Stimulated activated CD4-positive, alpha-beta T cell treated with anti-CD3 and anti-CD28 coated beads, Interleukin-15, amount 100 ng/mL, for 24 hours (primary cell): Measurements from ENCODE around the gene CHRNA10.

Source experiments
- DNase-seq: peaks from one replicate; pipeline ENCODE4 v3.0.0-alpha.2; 2020

Gene CHRNA10, protein sequence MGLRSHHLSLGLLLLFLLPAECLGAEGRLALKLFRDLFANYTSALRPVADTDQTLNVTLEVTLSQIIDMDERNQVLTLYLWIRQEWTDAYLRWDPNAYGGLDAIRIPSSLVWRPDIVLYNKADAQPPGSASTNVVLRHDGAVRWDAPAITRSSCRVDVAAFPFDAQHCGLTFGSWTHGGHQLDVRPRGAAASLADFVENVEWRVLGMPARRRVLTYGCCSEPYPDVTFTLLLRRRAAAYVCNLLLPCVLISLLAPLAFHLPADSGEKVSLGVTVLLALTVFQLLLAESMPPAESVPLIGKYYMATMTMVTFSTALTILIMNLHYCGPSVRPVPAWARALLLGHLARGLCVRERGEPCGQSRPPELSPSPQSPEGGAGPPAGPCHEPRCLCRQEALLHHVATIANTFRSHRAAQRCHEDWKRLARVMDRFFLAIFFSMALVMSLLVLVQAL

DNA sequence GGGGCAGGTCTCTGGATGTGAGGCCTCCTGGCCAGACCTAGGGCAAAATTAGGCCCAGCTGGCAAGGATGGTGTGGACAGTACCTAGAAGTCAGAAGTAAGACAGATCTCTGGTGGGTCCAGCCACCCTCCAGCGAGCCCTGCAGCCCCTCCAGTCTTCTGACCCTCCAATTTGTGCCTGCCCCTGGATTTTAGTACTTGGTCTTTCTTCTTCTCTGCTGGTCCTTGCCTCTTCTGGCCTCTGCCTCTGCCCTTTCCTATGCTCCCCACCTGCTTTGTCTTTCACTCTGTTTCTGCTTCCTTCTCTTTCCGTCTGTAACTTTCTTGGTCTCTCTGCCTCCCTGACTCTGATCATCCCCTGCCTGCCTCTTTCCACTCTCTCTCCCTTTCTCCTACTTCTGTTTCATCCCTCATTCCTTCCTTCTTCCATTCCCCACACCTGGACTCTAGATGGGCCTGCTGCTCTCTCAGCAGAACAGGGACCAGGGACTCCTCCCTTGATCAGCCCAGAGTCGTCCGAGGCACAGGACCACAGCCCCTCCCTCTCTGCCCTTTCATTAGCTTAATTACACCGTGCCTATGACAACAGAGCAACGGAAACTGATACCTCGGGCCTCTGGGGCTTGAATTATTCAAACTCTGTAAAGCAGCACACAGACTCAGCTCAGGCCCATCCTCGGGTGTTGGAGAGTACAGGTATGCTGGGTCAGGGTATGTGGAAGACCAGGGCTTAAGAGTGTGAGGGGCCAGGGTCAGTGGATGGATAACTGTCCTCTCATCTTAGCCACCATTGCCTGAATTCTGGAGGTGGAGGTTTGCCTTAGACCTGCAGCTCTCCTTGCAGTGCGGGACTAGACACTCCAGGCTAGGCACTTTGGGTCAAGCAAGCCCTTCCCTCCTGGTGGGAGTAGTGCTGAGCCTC, at the start of gene CHRNA10:
Gene CHRNA10 (minus strand): TSS at position 51 of the 921 bp plus-strand sequence. CDS start 72 bp downstream, outside the sequence.
- no peak for DNase-seq

DNA sequence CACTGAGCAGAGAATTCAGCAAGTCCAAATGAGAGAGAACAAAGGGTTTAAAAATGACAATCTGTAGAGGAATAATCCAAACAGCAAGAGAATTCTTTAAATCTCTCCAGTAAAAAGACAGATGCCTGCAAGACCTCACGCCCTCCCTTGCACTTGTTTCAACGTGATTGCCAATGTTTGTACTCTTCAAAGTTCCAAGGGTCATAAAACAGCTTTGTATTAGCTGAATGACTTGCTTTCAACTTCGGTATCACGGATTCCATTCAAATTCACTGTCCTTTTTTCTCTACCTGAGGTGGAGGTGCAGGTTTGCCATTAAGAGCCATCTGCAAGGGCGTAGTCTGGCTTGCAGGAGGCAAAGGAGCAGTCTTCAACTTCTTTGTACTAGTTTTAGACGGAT, 41.1 kb upstream of the CHRNA10 start:
- DNase-seq = no peak

DNA sequence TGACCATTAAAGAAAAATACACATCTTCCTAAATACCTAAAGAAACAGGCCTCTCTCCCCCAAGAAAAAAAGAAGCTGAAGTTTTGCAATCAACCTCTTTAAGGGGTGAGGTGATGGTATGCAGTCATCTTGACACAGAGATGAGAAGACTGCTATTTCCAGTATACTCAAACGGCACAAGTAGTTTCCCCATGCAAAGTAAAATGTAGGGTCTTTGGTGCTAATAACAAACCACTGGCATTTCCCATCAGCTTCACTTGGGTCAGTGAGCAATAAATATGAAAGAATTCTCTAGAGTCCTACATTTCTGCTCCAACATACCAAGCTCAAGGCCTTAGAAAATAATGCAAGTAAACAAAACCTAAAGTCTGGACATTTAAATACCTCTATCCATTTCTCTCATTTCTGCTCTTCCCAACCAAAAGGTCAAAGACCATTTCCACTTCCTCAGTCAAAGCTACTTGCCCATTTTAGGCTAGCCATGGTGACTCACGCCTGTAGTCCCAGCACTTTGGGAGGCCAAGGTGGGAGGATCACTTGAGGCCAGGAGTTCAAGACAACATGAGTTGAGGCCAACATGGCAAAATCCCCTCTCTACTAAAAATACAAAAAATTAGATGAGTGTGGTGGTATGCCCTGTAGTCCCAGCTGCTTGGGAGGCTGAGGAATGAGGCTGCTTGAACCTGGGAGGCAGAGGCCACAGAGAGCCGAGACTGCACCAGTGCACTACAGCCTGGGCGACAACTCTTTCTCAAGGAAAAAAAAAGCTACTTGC, 39.5 kb upstream of the CHRNA10 start:
- no peak for DNase-seq

DNA sequence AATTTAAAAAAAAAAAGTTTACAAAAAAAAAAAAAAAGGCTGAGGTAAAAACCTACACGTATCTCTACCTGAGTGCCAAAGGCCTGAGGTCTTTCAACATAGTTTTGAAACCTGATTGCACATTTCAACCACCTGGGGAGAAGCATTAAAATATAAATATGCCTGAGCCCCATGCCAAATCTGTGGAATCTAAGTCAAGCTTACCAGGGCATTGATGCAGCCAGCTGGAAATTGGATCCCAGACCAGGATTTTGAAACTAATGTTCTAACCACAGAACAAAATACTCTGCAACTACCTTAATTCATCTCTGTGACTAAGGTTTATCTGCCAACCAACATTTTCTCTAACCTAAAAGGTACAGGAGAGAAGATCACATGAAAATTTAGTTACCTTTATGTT, 38.8 kb upstream of the CHRNA10 start:
- DNase-seq = no peak

DNA sequence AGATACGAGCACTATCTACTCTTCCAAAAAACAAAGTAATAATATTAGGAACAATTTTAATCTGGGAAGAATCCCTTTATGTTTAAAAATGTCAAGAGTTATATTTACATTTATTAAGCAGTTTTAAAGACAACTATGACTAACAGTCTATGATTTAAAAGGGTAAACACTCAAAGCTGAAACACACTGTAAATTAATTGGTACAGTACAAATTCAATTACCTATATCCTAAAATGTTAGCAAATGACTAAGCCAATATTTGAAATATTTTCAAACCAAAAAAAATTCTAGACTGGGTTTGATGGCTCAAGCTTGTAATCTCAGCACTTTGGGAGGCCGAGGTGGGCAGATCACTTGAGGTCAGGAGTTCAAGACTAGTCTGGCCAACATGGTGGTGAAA, 36.0 kb upstream of the CHRNA10 start:
- no peak for DNase-seq

DNA sequence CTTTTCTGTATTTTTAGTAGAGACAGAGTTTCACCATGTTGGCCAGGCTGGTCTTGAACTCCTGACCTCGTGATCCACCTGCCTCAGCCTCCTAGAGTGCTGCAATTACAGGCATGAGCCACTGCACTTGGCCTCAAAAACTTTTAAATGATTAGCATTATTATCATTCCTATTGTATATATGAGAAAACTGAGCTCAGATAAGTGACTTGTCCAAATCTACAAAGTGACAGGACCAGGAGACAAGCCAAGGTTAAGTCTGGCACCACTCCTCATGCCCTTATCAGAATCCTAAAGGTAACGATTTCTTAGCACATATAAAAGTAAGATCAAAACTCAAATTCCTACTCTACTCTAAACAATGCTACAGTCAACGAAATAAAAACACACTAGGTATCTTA, 32.2 kb upstream of the CHRNA10 start:
- no peak for DNase-seq

DNA sequence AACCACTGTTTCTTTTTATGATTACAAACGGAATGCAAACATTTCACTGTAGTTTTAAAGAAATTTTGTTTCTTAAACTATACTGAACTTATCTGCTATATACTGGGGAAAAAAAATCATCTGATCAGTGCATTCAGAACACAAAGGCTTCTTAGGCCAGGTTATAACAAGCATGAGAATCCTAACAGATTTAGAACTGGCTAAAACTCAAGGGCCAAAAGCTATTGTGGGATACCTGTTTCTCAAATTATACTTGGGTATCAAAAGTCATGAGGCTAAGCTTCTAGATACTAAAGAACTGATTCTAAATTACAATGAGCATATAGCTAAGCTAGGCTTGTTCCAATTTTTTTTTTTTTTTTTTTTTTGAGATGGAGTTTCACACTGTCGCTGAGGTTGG, 29.7 kb upstream of the CHRNA10 start:
- no peak for DNase-seq

DNA sequence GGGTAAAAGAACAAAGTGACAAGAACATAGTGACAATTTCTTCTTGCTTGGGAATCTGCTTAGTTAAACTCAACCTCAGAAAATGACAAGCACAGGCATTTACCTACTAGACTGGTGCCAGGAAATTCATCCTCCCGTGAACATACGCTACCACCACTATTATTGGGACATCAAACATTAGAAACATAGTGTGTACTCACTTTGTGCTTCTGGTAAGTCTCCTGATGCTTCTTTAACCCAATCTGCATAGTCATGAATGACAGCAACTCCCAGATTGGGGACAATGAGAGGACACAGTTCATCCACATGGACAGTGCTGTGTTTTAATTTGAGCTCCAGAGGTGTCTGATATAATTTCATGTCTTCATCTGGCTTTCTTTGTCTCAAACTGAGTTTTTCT, 29.2 kb upstream of the CHRNA10 start:
- DNase-seq = no peak

DNA sequence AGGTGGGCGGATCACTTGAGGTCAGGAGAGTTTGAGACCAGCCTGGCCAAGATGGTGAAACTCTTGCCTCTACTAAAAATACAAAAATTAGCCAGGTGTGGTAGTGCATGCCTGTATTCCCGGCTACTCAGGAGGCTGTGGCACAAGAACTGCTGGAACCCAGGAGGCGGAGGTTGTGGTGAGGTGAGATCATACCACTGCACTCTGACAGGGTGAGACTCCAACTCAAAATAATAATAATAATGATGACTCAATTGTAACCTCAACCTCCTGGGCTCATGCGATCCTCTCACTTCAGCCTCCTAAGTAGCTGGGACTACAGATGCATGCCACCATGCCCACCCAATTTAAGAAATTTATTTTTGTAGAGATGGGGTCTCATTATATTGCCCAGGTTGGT, 15.6 kb upstream of the CHRNA10 start:
- DNase-seq = no peak

DNA sequence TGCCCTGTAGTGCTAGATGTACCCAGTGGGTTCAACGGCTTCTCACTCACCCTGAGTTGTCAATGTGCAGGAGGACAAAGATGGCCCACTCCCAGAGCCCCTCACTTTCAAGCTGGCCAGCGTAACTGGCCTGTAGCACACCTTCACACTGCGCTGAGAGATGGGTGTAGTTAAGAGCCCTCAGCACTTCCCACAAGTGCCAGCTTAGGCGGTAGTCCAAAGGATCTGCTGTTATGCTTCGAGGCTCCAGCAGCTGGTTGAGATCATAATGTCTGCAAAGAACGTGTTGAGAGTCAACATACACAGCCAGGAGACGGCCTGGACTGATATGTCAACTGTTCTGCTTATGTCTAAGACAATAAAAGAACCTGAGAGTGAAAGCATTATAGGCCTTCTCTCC, 14.7 kb upstream of the CHRNA10 start:
- no peak for DNase-seq

DNA sequence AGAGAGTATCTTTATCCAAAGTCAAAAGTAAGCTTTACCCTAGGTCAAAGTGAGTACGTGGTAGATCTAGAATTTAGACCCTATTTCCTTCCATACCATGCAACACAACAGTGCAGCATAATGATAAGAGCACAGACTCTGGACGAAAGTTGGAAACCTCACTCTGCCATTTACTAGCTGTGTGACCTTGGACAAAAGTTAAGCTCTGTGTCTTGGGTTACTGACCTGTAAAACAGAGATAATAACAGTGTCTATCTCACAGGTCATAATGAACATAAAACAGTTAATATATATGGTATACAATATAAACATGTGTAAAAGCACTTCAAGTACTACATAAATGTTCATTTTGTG, 13.6 kb upstream of the CHRNA10 start:
- no peak for DNase-seq

DNA sequence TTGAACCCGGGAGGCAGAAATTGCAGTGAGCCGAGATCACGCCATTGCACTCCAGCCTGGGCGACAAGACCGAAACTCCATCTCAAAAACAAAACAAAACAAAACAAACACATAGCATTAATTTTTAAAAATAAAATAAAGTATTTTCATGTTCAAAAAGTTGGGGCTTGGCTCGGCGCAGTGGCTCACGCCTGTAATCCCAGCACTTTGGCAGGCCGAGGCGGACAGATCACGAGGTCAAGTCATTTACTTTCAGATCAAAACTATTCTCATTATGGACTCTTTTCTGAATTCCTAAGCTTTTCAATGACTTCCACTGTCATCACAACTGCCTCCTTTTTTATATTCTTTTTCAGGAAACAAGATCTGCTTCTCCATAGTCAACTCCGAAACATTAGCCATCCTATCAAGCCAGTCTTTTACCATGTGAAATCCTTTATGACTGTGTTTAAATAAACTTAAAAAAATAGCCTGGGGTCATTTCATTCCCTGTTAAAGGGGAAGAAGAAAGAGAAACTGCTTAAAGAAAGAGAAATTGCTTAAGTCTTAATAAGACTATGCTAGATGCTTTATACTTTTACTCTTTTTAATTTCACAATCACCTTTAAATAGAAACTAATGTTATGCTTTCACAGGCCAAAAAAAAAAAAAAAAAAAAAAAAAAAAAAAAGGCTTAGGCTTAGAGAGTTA, 13.1 kb upstream of the CHRNA10 start:
- DNase-seq = no peak

DNA sequence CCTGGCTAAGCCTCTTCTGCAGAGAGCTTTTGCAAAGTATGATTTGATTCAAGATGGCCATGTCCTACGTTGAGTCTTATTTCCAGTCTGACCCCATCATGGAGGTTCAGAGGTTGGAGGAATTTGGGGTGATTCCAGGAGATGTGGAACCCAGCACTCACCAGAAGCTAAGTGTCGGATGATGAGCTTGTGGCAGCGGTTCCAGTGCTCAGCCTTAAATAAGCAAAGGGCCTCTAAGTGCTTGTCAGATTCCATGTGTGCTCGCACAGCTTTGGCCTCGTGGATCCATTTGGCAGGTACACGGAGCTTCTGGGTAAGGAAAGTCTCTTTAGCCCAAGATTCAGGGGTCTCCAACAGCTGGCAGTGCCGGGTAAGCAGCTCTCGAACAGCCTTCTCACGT, 11.9 kb upstream of the CHRNA10 start:
- no peak for DNase-seq

DNA sequence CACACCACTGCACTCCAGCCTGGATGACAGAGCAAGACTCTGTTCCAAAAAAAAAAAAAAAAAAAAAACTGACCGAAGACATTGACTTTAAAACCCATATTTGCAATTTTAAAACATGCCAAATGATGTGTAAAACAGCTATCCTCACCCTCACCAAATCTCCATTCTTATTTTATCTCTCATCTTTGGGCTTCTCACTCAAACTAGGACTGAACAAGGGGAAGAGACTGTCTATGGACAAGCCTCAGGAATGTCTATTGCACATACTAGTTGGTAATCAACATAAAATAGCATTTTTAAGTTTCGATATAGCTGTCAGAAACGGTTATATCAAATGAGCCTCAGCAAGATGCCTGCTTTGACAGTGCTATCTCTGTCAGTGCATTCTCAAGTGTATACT, 7.9 kb upstream of the CHRNA10 start:
- DNase-seq = no peak

DNA sequence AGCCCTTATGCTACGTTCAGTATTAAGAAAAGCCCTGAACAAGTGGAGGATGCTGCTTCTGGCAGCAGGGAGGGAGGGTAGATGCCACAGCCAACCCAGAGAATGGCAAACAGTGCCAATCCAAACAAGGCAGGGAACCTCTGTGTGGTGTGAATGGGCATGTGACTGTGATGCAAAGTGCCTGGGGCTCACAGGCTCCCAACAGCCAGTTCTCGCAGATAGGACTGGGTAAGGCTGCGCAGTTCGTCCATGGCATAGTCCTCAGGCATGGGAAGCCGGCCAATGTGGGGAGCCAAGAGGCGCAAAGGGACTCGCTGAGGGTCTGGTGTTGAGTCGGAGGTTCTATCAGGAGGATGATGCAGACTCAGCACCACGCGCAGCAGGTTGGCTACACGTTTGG, 4.8 kb upstream of the CHRNA10 start:
- DNase-seq = no peak

DNA sequence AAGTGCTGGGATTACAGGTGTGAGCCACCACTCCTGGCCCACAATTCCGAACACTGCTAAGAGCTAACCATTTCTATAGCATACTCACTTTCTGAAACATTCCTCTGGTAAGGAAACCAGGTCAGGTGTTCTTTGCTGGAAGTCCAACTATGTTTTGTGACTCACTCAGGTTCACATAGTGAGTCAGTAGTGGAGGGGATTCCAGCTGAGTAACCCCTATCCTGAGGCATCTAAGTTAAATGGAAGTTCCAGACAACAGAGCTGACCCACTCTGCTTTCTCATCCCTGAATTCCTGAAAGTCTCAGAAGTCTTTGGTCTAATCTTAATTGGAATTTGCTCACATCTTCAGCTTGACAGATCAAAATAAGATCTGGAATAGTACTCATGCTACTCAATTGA, 3.0 kb upstream of the CHRNA10 start:
- no peak for DNase-seq

DNA sequence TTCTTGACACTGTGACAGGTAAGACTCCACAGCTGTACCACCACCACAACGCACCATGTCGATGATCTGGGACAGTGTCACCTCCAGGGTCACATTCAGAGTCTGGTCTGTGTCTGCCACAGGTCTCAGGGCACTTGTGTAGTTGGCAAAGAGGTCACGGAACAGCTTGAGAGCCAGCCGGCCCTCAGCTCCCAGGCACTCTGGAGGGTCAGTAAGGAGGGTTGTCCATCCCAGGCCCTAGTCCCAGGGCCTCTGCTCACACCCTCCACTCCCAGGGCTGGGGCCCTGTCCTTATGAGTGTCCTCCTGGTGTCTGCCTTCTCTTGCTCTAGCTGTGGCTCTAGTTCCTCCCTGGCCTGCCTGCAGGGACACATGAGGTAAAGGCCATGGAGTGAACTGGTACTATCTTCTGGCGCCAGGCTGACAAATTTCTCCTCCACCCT, 1.4 kb downstream of the CHRNA10 start:
- DNase-seq = no peak

DNA sequence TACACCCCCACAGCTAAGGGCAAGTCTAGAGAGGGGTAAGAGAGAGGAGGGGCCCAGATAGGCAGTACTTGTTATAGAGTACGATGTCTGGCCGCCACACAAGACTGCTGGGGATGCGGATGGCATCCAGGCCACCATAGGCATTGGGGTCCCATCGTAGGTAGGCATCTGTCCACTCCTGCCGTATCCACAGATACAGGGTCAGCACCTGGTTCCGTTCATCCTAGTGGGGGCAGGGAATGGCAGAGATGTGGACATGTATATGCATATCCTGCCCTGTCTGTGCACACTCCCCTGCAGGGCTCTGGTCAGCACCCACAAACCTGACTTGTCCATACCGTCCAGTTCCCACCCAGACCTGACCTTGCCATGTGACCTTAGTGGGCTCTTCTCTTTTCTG, 2.1 kb downstream of the CHRNA10 start:
- no peak for DNase-seq

DNA sequence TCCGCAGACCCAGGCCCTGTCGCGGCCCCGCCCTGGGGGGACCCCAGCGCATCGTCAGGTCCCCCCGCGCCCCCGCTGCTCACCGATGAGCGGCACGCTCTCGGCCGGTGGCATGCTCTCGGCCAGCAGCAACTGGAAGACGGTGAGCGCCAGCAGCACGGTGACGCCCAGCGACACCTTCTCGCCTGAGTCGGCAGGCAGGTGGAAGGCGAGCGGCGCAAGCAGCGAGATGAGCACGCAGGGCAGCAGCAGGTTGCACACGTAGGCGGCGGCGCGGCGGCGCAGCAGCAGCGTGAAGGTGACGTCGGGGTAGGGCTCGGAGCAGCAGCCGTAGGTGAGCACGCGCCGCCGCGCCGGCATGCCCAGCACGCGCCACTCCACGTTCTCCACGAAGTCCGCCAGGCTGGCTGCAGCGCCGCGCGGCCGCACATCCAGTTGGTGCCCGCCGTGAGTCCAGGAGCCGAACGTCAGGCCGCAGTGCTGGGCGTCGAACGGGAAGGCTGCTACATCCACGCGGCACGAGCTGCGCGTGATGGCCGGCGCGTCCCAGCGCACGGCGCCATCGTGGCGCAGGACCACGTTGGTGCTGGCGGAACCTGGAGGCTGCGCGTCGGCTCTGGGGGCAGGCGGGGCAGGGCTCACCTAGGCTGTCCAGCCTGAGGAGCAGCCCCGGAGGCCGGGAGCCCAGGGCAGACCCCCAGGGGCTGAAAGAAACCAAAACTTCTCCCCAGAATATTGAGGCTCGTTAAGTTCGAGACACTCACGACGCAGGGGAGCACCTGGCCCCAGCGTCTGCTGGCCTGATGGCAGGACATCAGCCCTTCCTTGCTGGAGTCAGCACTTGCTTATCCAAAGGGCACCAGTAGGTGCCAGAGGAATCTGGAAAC, 3.8 kb downstream of the CHRNA10 start:
- DNase-seq = no peak

DNA sequence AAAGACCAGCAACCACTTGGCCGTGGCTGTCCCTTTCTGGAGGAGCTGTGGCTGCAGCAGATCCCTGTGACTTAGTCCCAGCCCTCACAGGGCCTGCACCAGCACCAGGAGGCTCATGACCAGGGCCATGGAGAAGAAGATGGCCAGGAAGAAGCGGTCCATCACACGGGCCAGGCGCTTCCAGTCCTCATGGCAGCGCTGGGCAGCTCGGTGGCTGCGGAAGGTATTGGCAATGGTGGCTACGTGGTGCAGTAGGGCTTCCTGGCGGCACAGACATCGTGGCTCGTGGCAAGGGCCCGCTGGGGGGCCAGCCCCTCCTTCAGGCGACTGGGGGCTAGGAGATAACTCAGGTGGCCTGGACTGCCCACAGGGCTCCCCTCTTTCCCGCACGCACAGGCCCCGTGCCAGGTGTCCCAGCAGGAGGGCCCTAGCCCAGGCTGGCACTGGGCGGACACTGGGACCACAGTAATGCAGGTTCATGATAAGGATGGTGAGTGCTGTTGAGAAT, 5.1 kb downstream of the CHRNA10 start:
- DNase-seq = no peak

DNA sequence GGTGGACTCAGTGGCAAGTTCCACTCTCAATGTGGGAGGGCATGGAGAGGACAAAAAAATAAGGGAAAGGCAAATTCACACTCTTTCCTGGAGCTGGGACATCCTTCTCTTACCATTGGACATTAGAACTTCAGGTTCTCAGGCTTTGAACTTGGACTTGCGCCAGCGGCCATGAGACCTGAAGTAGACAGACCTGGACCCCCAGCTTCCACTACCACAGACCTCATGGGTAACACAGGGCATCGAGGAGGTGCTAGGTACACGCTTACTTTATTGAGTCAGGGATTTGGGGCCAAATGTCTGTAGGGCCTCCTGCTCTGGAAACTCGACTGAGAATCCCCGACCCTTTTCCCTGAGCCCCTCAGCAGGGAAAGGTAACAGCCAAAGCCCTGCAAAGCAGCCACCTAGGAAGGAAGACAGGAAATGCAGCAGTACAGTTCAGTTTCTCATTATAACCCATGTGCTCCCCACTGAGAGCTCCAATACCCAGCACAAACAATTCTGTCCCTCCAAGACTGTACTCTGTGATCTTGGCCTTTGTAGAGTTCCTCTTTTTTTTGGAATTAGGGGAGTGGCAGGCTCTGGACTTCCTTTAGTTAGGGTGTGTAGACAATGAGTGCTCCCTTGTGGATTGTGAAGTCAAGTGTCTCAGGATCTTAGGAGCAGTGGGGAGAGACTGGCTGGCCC, 5.7 kb downstream of the CHRNA10 start:
- DNase-seq = no peak
